ENCODE data around the gene RBBP5. TPM values are rescaled to one million over a fixed set of nuclear protein-coding genes. Genes with fewer than 3 reads are reported as not detected.
"Not testable (repeated sequence)": the region's sequence is repeated elsewhere in the genome, so short reads cannot be mapped to it uniquely, and the experiment has no call there.

The RBBP5 gene
- 19.2 and 21.6 TPM in 2 replicates for total RNA-seq

GRCh38 chr1:205121660-205122488 is at the start of gene RBBP5:
Gene RBBP5, minus strand, starts transcription at chr1:205121978. Its CDS starts 105 bp downstream, at chr1:205121873.
- intact Hi-C loops (cut with micrococcal nuclease): loop anchor here (1.0 kb wide), 4 partner anchors 19 to 134 kb away; partner anchors contain the start of gene DSTYK
- Mint-ChIP-seq H3K27ac (peak within 1 kb of the TSS; percentile 99), H3K4me1 (ENCODE audit: low read depth) (peaks cover 35% of the 10 kb centered on the region), H3K9me3 (no peaks in the 10 kb centered on the region), H3K27me3 (ENCODE audit: low read depth) (no peaks in the 10 kb centered on the region), H3K4me3 (ENCODE audit: low read depth) (peak within 1 kb of the TSS; percentile 98), H3K36me3 (ENCODE audit: low read depth) (peaks cover 22% of the 10 kb centered on the region)
- DNase-seq (ENCODE audit: low spot score): peak; percentile 90

- Mint-ChIP-seq H3K27ac (no peak overlapping the region), H3K36me3 (ENCODE audit: low read depth) (peaks cover 63% of the 10 kb centered on the region), H3K27me3 (ENCODE audit: low read depth) (no peaks in the 10 kb centered on the region), H3K9me3 (no peaks in the 10 kb centered on the region), H3K4me3 (ENCODE audit: low read depth) (no peak overlapping the region), H3K4me1 (ENCODE audit: low read depth) (peaks cover 28% of the 10 kb centered on the region)
- intact Hi-C loops (cut with micrococcal nuclease): no loop called here
- no peak for DNase-seq (ENCODE audit: low spot score)
Measured at GRCh38 chr1:205171369-205171768, 49.6 kb upstream of the RBBP5 start.

GRCh38 chr1:205170532-205171269 is 48.9 kb upstream of the RBBP5 start:
- H3K36me3 Mint-ChIP-seq (ENCODE audit: low read depth): peaks cover 64% of the 10 kb centered on the region
- no peaks in the 10 kb centered on the region for H3K27me3 Mint-ChIP-seq (ENCODE audit: low read depth)
- no peak overlapping the region for H3K27ac Mint-ChIP-seq
- no peak overlapping the region for H3K4me3 Mint-ChIP-seq (ENCODE audit: low read depth)
- intact Hi-C loops (cut with micrococcal nuclease): no loop called here
- H3K9me3 Mint-ChIP-seq: no peaks in the 10 kb centered on the region
- no peak for DNase-seq (ENCODE audit: low spot score)
- peaks cover 28% of the 10 kb centered on the region for H3K4me1 Mint-ChIP-seq (ENCODE audit: low read depth)

GRCh38 chr1:205169248-205169647 is 47.5 kb upstream of the RBBP5 start:
- Mint-ChIP-seq H3K9me3 (no peaks in the 10 kb centered on the region), H3K36me3 (ENCODE audit: low read depth) (peaks cover 76% of the 10 kb centered on the region)

GRCh38 chr1:205168291-205168690 is 46.5 kb upstream of the RBBP5 start:
- Mint-ChIP-seq H3K27ac (no peak overlapping the region), H3K9me3 (no peaks in the 10 kb centered on the region), H3K4me1 (ENCODE audit: low read depth) (peaks cover 28% of the 10 kb centered on the region)

More at GRCh38 chr1:205169248-205169647, 47.5 kb upstream of the RBBP5 start:
- Mint-ChIP-seq H3K27me3 (ENCODE audit: low read depth) (no peaks in the 10 kb centered on the region), H3K27ac (no peak overlapping the region), H3K4me1 (ENCODE audit: low read depth) (peaks cover 28% of the 10 kb centered on the region), H3K4me3 (ENCODE audit: low read depth) (no peak overlapping the region)
- intact Hi-C loops (cut with micrococcal nuclease): no loop called here
- DNase-seq (ENCODE audit: low spot score): no peak

GRCh38 chr1:205162301-205162700 is 40.5 kb upstream of the RBBP5 start:
- H3K4me3 Mint-ChIP-seq (ENCODE audit: low read depth): no peak overlapping the region
- H3K4me1 Mint-ChIP-seq (ENCODE audit: low read depth): no peaks in the 10 kb centered on the region
- H3K9me3 Mint-ChIP-seq: no peaks in the 10 kb centered on the region
- H3K36me3 Mint-ChIP-seq (ENCODE audit: low read depth): peaks cover 89% of the 10 kb centered on the region
- H3K27ac Mint-ChIP-seq: no peak overlapping the region
- intact Hi-C loops (cut with micrococcal nuclease): no loop called here
- H3K27me3 Mint-ChIP-seq (ENCODE audit: low read depth): no peaks in the 10 kb centered on the region
- DNase-seq (ENCODE audit: low spot score): no peak

More at GRCh38 chr1:205168291-205168690, 46.5 kb upstream of the RBBP5 start:
- Mint-ChIP-seq H3K4me3 (ENCODE audit: low read depth) (no peak overlapping the region), H3K36me3 (ENCODE audit: low read depth) (peaks cover 85% of the 10 kb centered on the region), H3K27me3 (ENCODE audit: low read depth) (no peaks in the 10 kb centered on the region)
- DNase-seq (ENCODE audit: low spot score): no peak
- intact Hi-C loops (cut with micrococcal nuclease): no loop called here

GRCh38 chr1:205161076-205161475 is 39.3 kb upstream of the RBBP5 start:
- intact Hi-C loops (cut with micrococcal nuclease): no loop called here
- Mint-ChIP-seq H3K4me3 (ENCODE audit: low read depth) (no peak overlapping the region), H3K27ac (peak overlapping the region; percentile 17), H3K9me3 (peaks cover 12% of the 10 kb centered on the region), H3K27me3 (ENCODE audit: low read depth) (no peaks in the 10 kb centered on the region), H3K4me1 (ENCODE audit: low read depth) (no peaks in the 10 kb centered on the region), H3K36me3 (ENCODE audit: low read depth) (peaks cover 93% of the 10 kb centered on the region)
- no peak for DNase-seq (ENCODE audit: low spot score)

GRCh38 chr1:205158048-205158616 is 36.4 kb upstream of the RBBP5 start:
- intact Hi-C loops (cut with micrococcal nuclease): no loop called here
- no peak for DNase-seq (ENCODE audit: low spot score)
- H3K36me3 Mint-ChIP-seq (ENCODE audit: low read depth): peaks cover 98% of the 10 kb centered on the region
- no peak overlapping the region for H3K4me3 Mint-ChIP-seq (ENCODE audit: low read depth)
- no peak overlapping the region for H3K27ac Mint-ChIP-seq
- H3K4me1 Mint-ChIP-seq (ENCODE audit: low read depth): no peaks in the 10 kb centered on the region
- peaks cover 20% of the 10 kb centered on the region for H3K9me3 Mint-ChIP-seq
- H3K27me3 Mint-ChIP-seq (ENCODE audit: low read depth): no peaks in the 10 kb centered on the region

- H3K36me3 Mint-ChIP-seq (ENCODE audit: low read depth): peaks cover 88% of the 10 kb centered on the region
- DNase-seq (ENCODE audit: low spot score); H3K4me3 Mint-ChIP-seq (ENCODE audit: low read depth): not testable (repeated sequence)
Measured at GRCh38 chr1:205155665-205156377, 34.0 kb upstream of the RBBP5 start.

GRCh38 chr1:205152505-205152904 is 30.7 kb upstream of the RBBP5 start:
- no peak for DNase-seq (ENCODE audit: low spot score)
- intact Hi-C loops (cut with micrococcal nuclease): no loop called here
- H3K27me3 Mint-ChIP-seq (ENCODE audit: low read depth): no peaks in the 10 kb centered on the region
- H3K4me1 Mint-ChIP-seq (ENCODE audit: low read depth): no peaks in the 10 kb centered on the region
- H3K4me3 Mint-ChIP-seq (ENCODE audit: low read depth): no peak overlapping the region
- H3K27ac Mint-ChIP-seq: no peak overlapping the region
- peaks cover 20% of the 10 kb centered on the region for H3K9me3 Mint-ChIP-seq
- H3K36me3 Mint-ChIP-seq (ENCODE audit: low read depth): peaks cover 82% of the 10 kb centered on the region

More at GRCh38 chr1:205155665-205156377, 34.0 kb upstream of the RBBP5 start:
- intact Hi-C loops (cut with micrococcal nuclease); H3K27ac Mint-ChIP-seq; H3K4me1 Mint-ChIP-seq (ENCODE audit: low read depth); H3K27me3 Mint-ChIP-seq (ENCODE audit: low read depth): not testable (repeated sequence)
- H3K9me3 Mint-ChIP-seq: peaks cover 20% of the 10 kb centered on the region

- intact Hi-C loops (cut with micrococcal nuclease): no loop called here
- Mint-ChIP-seq H3K36me3 (ENCODE audit: low read depth) (peaks cover 78% of the 10 kb centered on the region), H3K27ac (no peak overlapping the region)
Measured at GRCh38 chr1:205150651-205151428, 29.1 kb upstream of the RBBP5 start.

More at GRCh38 chr1:205150651-205151428, 29.1 kb upstream of the RBBP5 start:
- H3K4me1 Mint-ChIP-seq (ENCODE audit: low read depth): no peaks in the 10 kb centered on the region
- no peak for DNase-seq (ENCODE audit: low spot score)
- H3K4me3 Mint-ChIP-seq (ENCODE audit: low read depth): no peak overlapping the region
- no peaks in the 10 kb centered on the region for H3K27me3 Mint-ChIP-seq (ENCODE audit: low read depth)
- H3K9me3 Mint-ChIP-seq: peaks cover 6% of the 10 kb centered on the region

All from activated T-helper 2 cell treated with anti-CD3 and anti-CD28 coated beads, Interferon-gamma antibody, Interleukin-2, Interleukin-4, amounts not matched to agents 10 μg/mL and 5 μg/mL and 100 μg/mL, durations not matched to agents 14 hours and 24 hours and 36 hours (primary cell).